ENCODE measurements around the gene CARD10.
"Not testable (repeated sequence)": the region's sequence is repeated elsewhere in the genome, so short reads cannot be mapped to it uniquely, and the experiment has no call there.

The CARD10 gene

DNA sequence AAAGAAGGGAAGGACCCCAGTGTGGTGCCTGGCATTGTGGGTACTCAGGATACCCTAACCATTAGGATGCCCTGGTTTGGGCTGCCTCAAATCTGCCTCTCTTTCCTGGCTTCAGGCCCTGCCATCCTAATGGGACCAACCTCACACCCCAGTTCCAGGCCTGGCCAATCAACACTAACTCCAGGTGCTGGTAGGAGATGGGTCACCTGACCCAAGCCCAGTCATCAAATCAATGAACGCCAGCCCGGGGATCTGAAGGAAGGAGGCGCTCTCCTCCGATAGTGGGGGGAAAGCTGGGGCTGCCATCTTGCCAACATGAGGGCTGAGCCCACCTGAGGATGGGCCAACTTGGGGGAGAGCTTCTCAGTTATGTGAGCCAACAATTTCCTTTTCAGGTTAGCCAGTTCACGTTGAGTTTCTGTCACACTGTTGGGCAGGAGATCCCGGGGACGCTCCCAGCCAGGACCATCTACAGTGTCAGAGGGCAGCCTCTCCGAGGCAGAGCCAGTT, 45.7 kb downstream of the CARD10 start:
- no peak for DNase-seq (ENCODE audit: low spot score)
- H3K4me1 Mint-ChIP-seq (ENCODE audit: low read depth) = no peaks in the 10 kb centered on the region
- H3K4me3 Mint-ChIP-seq = no peak overlapping the region
- H3K36me3 Mint-ChIP-seq (ENCODE audit: low read depth) = peaks cover 49% of the 10 kb centered on the region
- no peaks in the 10 kb centered on the region for H3K9me3 Mint-ChIP-seq
- H3K27ac Mint-ChIP-seq = no peak overlapping the region
- H3K27me3 Mint-ChIP-seq (ENCODE audit: low read depth) = no peaks in the 10 kb centered on the region

- H3K36me3 Mint-ChIP-seq (ENCODE audit: low read depth) = peaks cover 55% of the 10 kb centered on the region
- no peaks in the 10 kb centered on the region for H3K9me3 Mint-ChIP-seq
- H3K27me3 Mint-ChIP-seq (ENCODE audit: low read depth) = no peaks in the 10 kb centered on the region
- H3K27ac Mint-ChIP-seq = peak overlapping the region; percentile 41
- H3K4me1 Mint-ChIP-seq (ENCODE audit: low read depth) = no peaks in the 10 kb centered on the region
- H3K4me3 Mint-ChIP-seq = no peak overlapping the region
- no peak for DNase-seq (ENCODE audit: low spot score)
Measured at GRCh38 chr22:37472418-37473006, 46.7 kb downstream of the CARD10 start.

- no peaks in the 10 kb centered on the region for H3K27me3 Mint-ChIP-seq (ENCODE audit: low read depth)
- no peaks in the 10 kb centered on the region for H3K9me3 Mint-ChIP-seq
- no peak overlapping the region for H3K27ac Mint-ChIP-seq
- no peaks in the 10 kb centered on the region for H3K4me1 Mint-ChIP-seq (ENCODE audit: low read depth)
- no peak overlapping the region for H3K4me3 Mint-ChIP-seq
- peaks cover 53% of the 10 kb centered on the region for H3K36me3 Mint-ChIP-seq (ENCODE audit: low read depth)
- no peak for DNase-seq (ENCODE audit: low spot score)
Measured at GRCh38 chr22:37471727-37472417, 47.3 kb downstream of the CARD10 start.

DNA sequence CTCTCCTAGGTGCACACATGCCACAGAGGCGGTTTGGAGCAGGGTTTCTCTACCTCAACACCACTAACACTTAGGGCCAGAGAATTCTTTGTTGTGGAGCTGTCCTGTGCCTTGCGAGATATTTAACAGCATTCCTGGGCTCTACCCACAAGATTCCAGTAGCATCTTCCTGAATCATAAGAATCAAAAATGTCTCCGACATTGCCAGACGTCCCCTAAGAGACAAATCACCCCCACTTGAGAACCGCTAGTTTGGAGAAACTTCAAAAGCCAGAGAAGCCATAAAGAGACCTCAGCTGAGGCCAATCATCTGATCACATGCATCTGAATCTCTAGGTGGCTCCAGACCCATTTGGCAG, 49.1 kb downstream of the CARD10 start:
- Mint-ChIP-seq H3K4me3 (no peak overlapping the region), H3K36me3 (ENCODE audit: low read depth) (peaks cover 59% of the 10 kb centered on the region), H3K27me3 (ENCODE audit: low read depth) (no peaks in the 10 kb centered on the region), H3K27ac (no peak overlapping the region), H3K9me3 (no peaks in the 10 kb centered on the region), H3K4me1 (ENCODE audit: low read depth) (no peaks in the 10 kb centered on the region)
- DNase-seq (ENCODE audit: low spot score) = no peak

GRCh38 chr22:37469416-37470086, 49.7 kb downstream of the CARD10 start:
- no peak overlapping the region for H3K4me3 Mint-ChIP-seq
- no peaks in the 10 kb centered on the region for H3K9me3 Mint-ChIP-seq
- H3K27me3 Mint-ChIP-seq (ENCODE audit: low read depth) = no peaks in the 10 kb centered on the region
- H3K4me1 Mint-ChIP-seq (ENCODE audit: low read depth) = no peaks in the 10 kb centered on the region
- no peak overlapping the region for H3K27ac Mint-ChIP-seq
- DNase-seq (ENCODE audit: low spot score) = no peak
- H3K36me3 Mint-ChIP-seq (ENCODE audit: low read depth) = peaks cover 60% of the 10 kb centered on the region

DNA sequence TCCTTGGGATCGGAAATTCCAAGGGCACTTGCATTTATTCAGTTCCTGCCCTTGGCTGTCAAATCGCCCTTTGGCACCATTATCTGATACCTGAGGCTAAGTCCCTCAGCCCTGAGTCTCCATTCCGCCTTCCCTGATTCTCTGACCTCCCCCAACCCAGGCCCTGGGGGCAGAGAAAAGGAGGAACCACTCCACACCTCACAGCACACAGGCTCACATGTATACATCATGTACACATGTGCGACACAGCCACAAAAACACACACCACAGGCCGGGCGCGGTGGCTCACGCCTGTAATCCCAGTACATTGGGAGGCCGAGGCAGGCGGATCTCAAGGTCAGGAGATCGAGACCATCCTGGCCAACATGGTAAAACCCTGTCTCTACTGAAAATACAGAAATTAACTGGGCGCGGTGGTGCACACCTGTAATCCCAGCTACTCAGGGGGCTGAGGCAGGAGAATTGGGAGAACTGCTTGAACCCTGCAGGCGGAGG, 51.0 kb downstream of the CARD10 start:
- peaks cover 58% of the 10 kb centered on the region for H3K36me3 Mint-ChIP-seq (ENCODE audit: low read depth)
- not testable (repeated sequence) for H3K27me3 Mint-ChIP-seq (ENCODE audit: low read depth); H3K27ac Mint-ChIP-seq; DNase-seq (ENCODE audit: low spot score); H3K4me1 Mint-ChIP-seq (ENCODE audit: low read depth); H3K4me3 Mint-ChIP-seq; H3K9me3 Mint-ChIP-seq

DNA sequence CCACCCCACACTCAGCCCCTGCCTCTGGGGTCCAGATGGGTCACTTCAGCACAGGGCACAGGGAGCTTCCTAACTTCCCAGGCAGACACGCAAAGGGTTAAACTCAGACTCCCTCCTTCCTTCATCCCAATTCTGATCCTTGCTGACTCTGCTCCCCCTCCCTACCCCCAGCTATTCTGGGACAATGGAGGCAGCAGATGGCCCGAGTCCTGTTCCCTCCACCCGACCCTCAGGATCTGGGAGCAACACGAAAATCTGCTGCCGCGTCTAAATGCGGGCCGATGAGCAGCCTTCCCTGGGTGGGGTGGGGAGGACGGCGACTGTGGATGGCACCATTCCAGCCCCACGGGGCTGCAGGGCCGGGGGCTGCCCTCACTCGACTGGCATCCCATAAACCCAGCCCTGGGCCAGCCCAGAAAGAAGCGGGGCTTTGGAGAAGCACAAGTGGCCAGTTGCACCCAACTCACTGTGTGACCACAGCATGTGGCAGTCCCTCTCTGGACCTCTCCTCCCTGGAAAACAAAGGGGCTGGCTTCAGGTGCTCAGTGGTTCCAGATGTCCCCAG, 51.7 kb downstream of the CARD10 start:
- H3K27me3 Mint-ChIP-seq (ENCODE audit: low read depth) = no peaks in the 10 kb centered on the region
- H3K4me3 Mint-ChIP-seq = no peak overlapping the region
- DNase-seq (ENCODE audit: low spot score) = no peak
- peaks cover 52% of the 10 kb centered on the region for H3K36me3 Mint-ChIP-seq (ENCODE audit: low read depth)
- no peaks in the 10 kb centered on the region for H3K4me1 Mint-ChIP-seq (ENCODE audit: low read depth)
- no peak overlapping the region for H3K27ac Mint-ChIP-seq
- no peaks in the 10 kb centered on the region for H3K9me3 Mint-ChIP-seq

DNA sequence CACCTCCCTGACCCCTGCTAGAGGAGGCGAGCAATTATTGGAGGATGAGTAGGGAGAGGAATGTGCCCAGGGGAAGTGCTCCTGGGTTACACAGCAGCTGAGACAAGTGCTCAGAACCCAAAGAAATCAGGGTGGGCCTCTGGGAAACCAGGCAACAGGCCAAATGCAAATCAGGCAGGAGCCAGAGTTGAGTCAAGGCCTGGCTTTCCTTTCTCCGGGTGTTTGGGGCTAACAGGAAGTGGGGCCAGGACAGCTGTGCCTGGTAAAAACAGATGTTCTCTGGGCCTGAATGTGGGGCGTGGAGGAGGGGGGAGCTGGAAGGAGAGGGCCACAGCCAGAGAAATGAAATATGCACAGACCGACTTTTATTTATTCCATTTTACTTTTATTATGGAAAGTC, 55.0 kb downstream of the CARD10 start:
- H3K27me3 Mint-ChIP-seq (ENCODE audit: low read depth) = no peaks in the 10 kb centered on the region
- H3K36me3 Mint-ChIP-seq (ENCODE audit: low read depth) = peaks cover 36% of the 10 kb centered on the region
- H3K27ac Mint-ChIP-seq = no peak overlapping the region

DNA sequence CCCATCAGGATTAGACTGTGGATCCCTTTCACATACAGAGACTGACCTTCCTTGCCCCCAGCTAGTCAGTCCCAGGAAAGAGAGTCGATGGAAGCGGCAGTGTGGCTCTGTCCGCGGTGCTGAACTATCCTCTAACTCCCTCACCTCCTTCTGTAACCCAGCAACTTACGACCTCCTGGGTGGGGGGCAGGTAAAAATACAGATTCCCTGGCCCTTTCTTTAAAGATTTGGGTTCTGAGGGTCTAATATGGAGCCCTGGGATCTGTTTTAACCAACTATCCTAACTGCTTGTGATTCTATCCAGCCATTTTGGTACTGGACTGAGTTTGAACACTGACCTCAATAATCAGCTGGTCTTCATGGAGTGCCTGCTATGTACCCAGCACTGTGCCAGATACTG, 56.2 kb downstream of the CARD10 start:
- peaks cover 28% of the 10 kb centered on the region for H3K36me3 Mint-ChIP-seq (ENCODE audit: low read depth)
- no peak for DNase-seq (ENCODE audit: low spot score)
- no peaks in the 10 kb centered on the region for H3K9me3 Mint-ChIP-seq
- no peaks in the 10 kb centered on the region for H3K27me3 Mint-ChIP-seq (ENCODE audit: low read depth)
- H3K4me1 Mint-ChIP-seq (ENCODE audit: low read depth) = no peaks in the 10 kb centered on the region
- H3K4me3 Mint-ChIP-seq = no peak overlapping the region
- no peak overlapping the region for H3K27ac Mint-ChIP-seq

More for the DNA sequence above, 55.0 kb downstream of the CARD10 start:
- Mint-ChIP-seq H3K9me3 (no peaks in the 10 kb centered on the region), H3K4me1 (ENCODE audit: low read depth) (no peaks in the 10 kb centered on the region), H3K4me3 (no peak overlapping the region)
- DNase-seq (ENCODE audit: low spot score) = no peak

- no peak overlapping the region for H3K27ac Mint-ChIP-seq
- H3K9me3 Mint-ChIP-seq = no peaks in the 10 kb centered on the region
- no peaks in the 10 kb centered on the region for H3K27me3 Mint-ChIP-seq (ENCODE audit: low read depth)
- H3K4me3 Mint-ChIP-seq = no peak overlapping the region
- DNase-seq (ENCODE audit: low spot score) = no peak
- H3K36me3 Mint-ChIP-seq (ENCODE audit: low read depth) = peaks cover 25% of the 10 kb centered on the region
- peaks cover 2% of the 10 kb centered on the region for H3K4me1 Mint-ChIP-seq (ENCODE audit: low read depth)
Measured at GRCh38 chr22:37462436-37462835, 56.8 kb downstream of the CARD10 start.

- no peak for DNase-seq (ENCODE audit: low spot score)
- H3K27ac Mint-ChIP-seq = no peak overlapping the region
- H3K36me3 Mint-ChIP-seq (ENCODE audit: low read depth) = peaks cover 24% of the 10 kb centered on the region
- H3K9me3 Mint-ChIP-seq = no peaks in the 10 kb centered on the region
- H3K4me1 Mint-ChIP-seq (ENCODE audit: low read depth) = peaks cover 3% of the 10 kb centered on the region
- no peaks in the 10 kb centered on the region for H3K27me3 Mint-ChIP-seq (ENCODE audit: low read depth)
- H3K4me3 Mint-ChIP-seq = no peak overlapping the region
Measured at GRCh38 chr22:37461961-37462360, 57.3 kb downstream of the CARD10 start.

GRCh38 chr22:37460684-37461083, 58.5 kb downstream of the CARD10 start:
- peaks cover 3% of the 10 kb centered on the region for H3K4me1 Mint-ChIP-seq (ENCODE audit: low read depth)

GRCh38 chr22:37459206-37459605, 60.0 kb downstream of the CARD10 start:
- H3K9me3 Mint-ChIP-seq = no peaks in the 10 kb centered on the region
- H3K36me3 Mint-ChIP-seq (ENCODE audit: low read depth) = peaks cover 7% of the 10 kb centered on the region
- H3K4me1 Mint-ChIP-seq (ENCODE audit: low read depth) = peaks cover 3% of the 10 kb centered on the region

More at GRCh38 chr22:37460684-37461083, 58.5 kb downstream of the CARD10 start:
- H3K36me3 Mint-ChIP-seq (ENCODE audit: low read depth) = peaks cover 15% of the 10 kb centered on the region
- no peak for DNase-seq (ENCODE audit: low spot score)
- H3K27me3 Mint-ChIP-seq (ENCODE audit: low read depth) = no peaks in the 10 kb centered on the region
- no peak overlapping the region for H3K27ac Mint-ChIP-seq
- no peak overlapping the region for H3K4me3 Mint-ChIP-seq
- no peaks in the 10 kb centered on the region for H3K9me3 Mint-ChIP-seq

More at GRCh38 chr22:37459206-37459605, 60.0 kb downstream of the CARD10 start:
- Mint-ChIP-seq H3K27ac (no peak overlapping the region), H3K4me3 (no peak overlapping the region), H3K27me3 (ENCODE audit: low read depth) (no peaks in the 10 kb centered on the region)
- no peak for DNase-seq (ENCODE audit: low spot score)
